ENCODE measurements around the gene RBL1. TPM values are rescaled to one million over a fixed set of nuclear protein-coding genes. Genes with fewer than 3 reads are reported as not detected.

The RBL1 gene
- total RNA-seq, 1 donor from 2014 or later = 22.1 TPM

- DNase-seq (ENCODE audit: low spot score) = no peak
- peaks cover 4% of the 10 kb centered on the region for H3F3A ChIP-seq (ENCODE audit: low read depth)
- H3K4me1 Mint-ChIP-seq = peaks cover 6% of the 10 kb centered on the region
- peaks cover 9% of the 10 kb centered on the region for H3K27me3 Mint-ChIP-seq (ENCODE audit: insufficient read depth, low read depth)
- no peak overlapping the region for H3K4me2 ChIP-seq
- no peak for TF ChIP-seq EZH2 (IDR thresholded peaks at IDR 0.05)
- TF ChIP-seq EZH2phosphoT487 (IDR thresholded peaks at IDR 0.05) = no peak
- no peak for TF ChIP-seq CTCF (IDR thresholded peaks at IDR 0.05)
- no peak overlapping the region for H3K27ac Mint-ChIP-seq
- no peak overlapping the region for H2AFZ ChIP-seq (replicated peaks)
- no peaks in the 10 kb centered on the region for H3K4me1 ChIP-seq
- no peak overlapping the region for H3K27ac ChIP-seq
- no peaks in the 10 kb centered on the region for H3K36me3 ChIP-seq
- no peaks in the 10 kb centered on the region for H3K36me3 Mint-ChIP-seq
- no peaks in the 10 kb centered on the region for H3K79me2 ChIP-seq (ENCODE audit: low read depth)
- H3K9me3 ChIP-seq (ENCODE audit: low read depth) = no peaks in the 10 kb centered on the region
- no peak overlapping the region for H3K9ac ChIP-seq
- no peak overlapping the region for H3K4me3 Mint-ChIP-seq
- no peaks in the 10 kb centered on the region for H4K20me1 ChIP-seq (ENCODE audit: low read depth)
- H3K4me3 ChIP-seq = no peak overlapping the region
- no peaks in the 10 kb centered on the region for H3K9me3 Mint-ChIP-seq
- no peaks in the 10 kb centered on the region for H3K27me3 ChIP-seq
Measured at GRCh38 chr20:36956016-36956415, 139.8 kb downstream of the RBL1 start.

GRCh38 chr20:36951979-36952738 lies 143.6 kb downstream of the RBL1 start:
- Mint-ChIP-seq H3K9me3 (no peaks in the 10 kb centered on the region), H3K4me1 (peaks cover 11% of the 10 kb centered on the region), H3K27me3 (ENCODE audit: insufficient read depth, low read depth) (peaks cover 25% of the 10 kb centered on the region), H3K4me3 (peak overlapping the region; percentile 93), H3K27ac (peak overlapping the region; percentile 66), H3K36me3 (no peaks in the 10 kb centered on the region)
- Histone ChIP-seq H3K4me1 (no peaks in the 10 kb centered on the region), H3K27me3 (no peaks in the 10 kb centered on the region), H3K79me2 (ENCODE audit: low read depth) (peaks cover 10% of the 10 kb centered on the region), H3K4me2 (peak overlapping the region; percentile 85), H3K27ac (no peak overlapping the region), H3K9me3 (ENCODE audit: low read depth) (no peaks in the 10 kb centered on the region), H3F3A (ENCODE audit: low read depth) (peaks cover 17% of the 10 kb centered on the region), H3K36me3 (no peaks in the 10 kb centered on the region), H4K20me1 (ENCODE audit: low read depth) (no peaks in the 10 kb centered on the region), H3K4me3 (peak overlapping the region; percentile 61), H3K9ac (no peak overlapping the region), H2AFZ (replicated peaks) (peak overlapping the region; percentile 81)
- no peak for DNase-seq (ENCODE audit: low spot score)
- TF ChIP-seq CTCF (IDR thresholded peaks at IDR 0.05) (no peak), EZH2phosphoT487 (IDR thresholded peaks at IDR 0.05) (no peak)

- peaks cover 25% of the 10 kb centered on the region for H3K27me3 Mint-ChIP-seq (ENCODE audit: insufficient read depth, low read depth)
- H4K20me1 ChIP-seq (ENCODE audit: low read depth) = no peaks in the 10 kb centered on the region
- H3F3A ChIP-seq (ENCODE audit: low read depth) = peaks cover 24% of the 10 kb centered on the region
- H3K27me3 ChIP-seq = no peaks in the 10 kb centered on the region
- H3K79me2 ChIP-seq (ENCODE audit: low read depth) = peaks cover 10% of the 10 kb centered on the region
- TF ChIP-seq CTCF (IDR thresholded peaks at IDR 0.05) (no peak), EZH2phosphoT487 (IDR thresholded peaks at IDR 0.05) (no peak), EZH2 (IDR thresholded peaks at IDR 0.05) (no peak)
- H3K36me3 Mint-ChIP-seq = no peaks in the 10 kb centered on the region
- no peaks in the 10 kb centered on the region for H3K9me3 ChIP-seq (ENCODE audit: low read depth)
- H2AFZ ChIP-seq (replicated peaks) = peak within 1 kb of the TSS; percentile 81
- H3K27ac Mint-ChIP-seq = peak within 1 kb of the TSS; percentile 66
- H3K27ac ChIP-seq = no peak within 1 kb of the TSS
- H3K4me1 ChIP-seq = peaks cover 7% of the 10 kb centered on the region
- H3K9me3 Mint-ChIP-seq = no peaks in the 10 kb centered on the region
- peak within 1 kb of the TSS; percentile 93 for H3K4me3 Mint-ChIP-seq
- DNase-seq (ENCODE audit: low spot score) = peak; percentile 99
- H3K4me1 Mint-ChIP-seq = peaks cover 11% of the 10 kb centered on the region
- H3K4me2 ChIP-seq = peak within 1 kb of the TSS; percentile 85
- H3K4me3 ChIP-seq = peak within 1 kb of the TSS; percentile 61
- no peak within 1 kb of the TSS for H3K9ac ChIP-seq
- no peaks in the 10 kb centered on the region for H3K36me3 ChIP-seq
Measured at GRCh38 chr20:36951198-36951978, 144.4 kb downstream of the RBL1 start, which contains the start of gene SAMHD1. Gene SAMHD1, minus strand, starts transcription at chr20:36951708. Its CDS starts 65 bp downstream, at chr20:36951643.
